ENCODE measurements around the gene BACE1-AS. TPM values are rescaled to one million over a fixed set of nuclear protein-coding genes. Genes with fewer than 3 reads are reported as not detected.
"Not testable (repeated sequence)": the region's sequence is repeated elsewhere in the genome, so short reads cannot be mapped to it uniquely, and the experiment has no call there.

BACE1-AS gene
- total RNA-seq, 4 donors from 2014 or later, result 5.1 to 10.1 (median 6.7) TPM

DNA sequence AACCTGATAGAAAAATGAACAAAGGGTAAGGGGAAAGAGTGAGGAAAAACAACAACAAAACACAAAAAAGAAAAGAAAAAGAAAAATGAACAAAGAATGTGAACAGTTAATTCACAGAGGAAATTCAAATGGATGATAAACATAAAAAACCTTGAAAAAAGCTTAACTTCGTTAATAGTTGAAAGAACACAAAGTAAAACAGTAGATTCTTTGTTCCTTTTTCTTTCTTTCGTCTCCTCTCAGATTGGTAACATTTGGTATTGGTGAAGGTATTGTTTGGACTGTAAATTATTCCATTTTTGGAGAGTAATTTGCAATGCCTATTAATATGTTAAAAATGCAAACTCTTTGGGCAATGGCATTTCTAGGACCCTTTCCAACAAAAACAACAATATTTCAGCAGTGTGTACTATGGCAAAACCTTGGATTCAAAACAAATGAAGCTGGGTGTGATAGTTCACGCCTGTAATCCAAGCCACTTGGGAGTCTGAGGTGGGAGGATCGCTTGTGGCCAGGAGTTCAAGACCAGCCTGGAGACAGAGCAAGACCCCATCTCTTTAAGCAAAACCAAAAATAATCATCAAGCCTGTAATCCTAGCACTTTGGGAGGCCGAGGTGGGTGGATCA lies 28.2 kb downstream of the BACE1-AS start:
- no peak for DNase-seq
- H3K4me1 ChIP-seq, result peaks cover 0 to 22% (median 16%) of the 10 kb centered on the region in 4 donors
- intact Hi-C loops (cut with DNase I; ENCODE audit: low total_unique reads), result no loop called here
- no peak for TF ChIP-seq POLR2A (IDR thresholded peaks at IDR 0.05)
- TF ChIP-seq, protein P1, sequence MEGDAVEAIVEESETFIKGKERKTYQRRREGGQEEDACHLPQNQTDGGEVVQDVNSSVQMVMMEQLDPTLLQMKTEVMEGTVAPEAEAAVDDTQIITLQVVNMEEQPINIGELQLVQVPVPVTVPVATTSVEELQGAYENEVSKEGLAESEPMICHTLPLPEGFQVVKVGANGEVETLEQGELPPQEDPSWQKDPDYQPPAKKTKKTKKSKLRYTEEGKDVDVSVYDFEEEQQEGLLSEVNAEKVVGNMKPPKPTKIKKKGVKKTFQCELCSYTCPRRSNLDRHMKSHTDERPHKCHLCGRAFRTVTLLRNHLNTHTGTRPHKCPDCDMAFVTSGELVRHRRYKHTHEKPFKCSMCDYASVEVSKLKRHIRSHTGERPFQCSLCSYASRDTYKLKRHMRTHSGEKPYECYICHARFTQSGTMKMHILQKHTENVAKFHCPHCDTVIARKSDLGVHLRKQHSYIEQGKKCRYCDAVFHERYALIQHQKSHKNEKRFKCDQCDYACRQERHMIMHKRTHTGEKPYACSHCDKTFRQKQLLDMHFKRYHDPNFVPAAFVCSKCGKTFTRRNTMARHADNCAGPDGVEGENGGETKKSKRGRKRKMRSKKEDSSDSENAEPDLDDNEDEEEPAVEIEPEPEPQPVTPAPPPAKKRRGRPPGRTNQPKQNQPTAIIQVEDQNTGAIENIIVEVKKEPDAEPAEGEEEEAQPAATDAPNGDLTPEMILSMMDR (IDR thresholded peaks at IDR 0.05), result no peak
- no peak for TF ChIP-seq EP300 (IDR thresholded peaks at IDR 0.05; ENCODE audit: low read depth)
- TF ChIP-seq POLR2AphosphoS5 (IDR thresholded peaks at IDR 0.05), result no peak
- H3K4me3 ChIP-seq, result no peak overlapping the region
- H3K36me3 ChIP-seq, result no peaks in the 10 kb centered on the region
- H3K27me3 ChIP-seq, result no peaks in the 10 kb centered on the region
- in situ Hi-C loops (cut with MboI; ENCODE audit: low pct_ligation_motif_present in 1 of 4, low pct_unique_long_range_greater_than_20kb in 1 of 4, low sequenced_read_pairs in 3 of 4), result no loop called here
- no peak overlapping the region for H3K27ac ChIP-seq
- H3K9me3 ChIP-seq, result no peaks in the 10 kb centered on the region
- 68 to 80% methylated on average over 4 to 5 of the region's 5 CpGs for WGBS, 2 donors (ENCODE audit: low coverage in 1 of 2)

DNA sequence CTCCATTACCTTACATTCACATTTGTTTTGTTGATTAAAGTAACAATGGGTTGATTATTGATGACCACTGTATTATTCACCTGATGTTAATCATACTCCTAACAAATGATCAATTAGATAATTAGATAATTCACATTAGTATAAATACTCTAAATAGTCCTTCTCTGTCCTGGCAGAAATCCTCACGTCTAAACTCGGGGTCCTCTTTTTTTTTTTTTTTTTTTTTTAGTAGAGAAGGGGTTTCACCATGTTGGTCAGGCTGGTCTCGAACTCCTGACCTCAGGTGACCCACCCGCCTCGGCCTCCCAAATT lies 36.1 kb downstream of the BACE1-AS start:
- H3K36me3 ChIP-seq; H3K9me3 ChIP-seq; intact Hi-C loops (cut with DNase I; ENCODE audit: low total_unique reads); in situ Hi-C loops (cut with MboI; ENCODE audit: low pct_ligation_motif_present in 1 of 4, low pct_unique_long_range_greater_than_20kb in 1 of 4, low sequenced_read_pairs in 3 of 4); H3K27me3 ChIP-seq; DNase-seq: not testable (repeated sequence)
- Histone ChIP-seq H3K4me3 (peak overlapping the region in 3 of 4 donors; percentile 62 to 76 (median 66)), H3K27ac (peak overlapping the region; percentile 89 to 95 (median 92)), H3K4me1 (peaks cover 5 to 14% (median 11%) of the 10 kb centered on the region in 4 donors)
- WGBS, 2 donors (ENCODE audit: low coverage in 1 of 2), result 5 to 6% methylated on average over 2 to 5 of the region's 5 CpGs

DNA sequence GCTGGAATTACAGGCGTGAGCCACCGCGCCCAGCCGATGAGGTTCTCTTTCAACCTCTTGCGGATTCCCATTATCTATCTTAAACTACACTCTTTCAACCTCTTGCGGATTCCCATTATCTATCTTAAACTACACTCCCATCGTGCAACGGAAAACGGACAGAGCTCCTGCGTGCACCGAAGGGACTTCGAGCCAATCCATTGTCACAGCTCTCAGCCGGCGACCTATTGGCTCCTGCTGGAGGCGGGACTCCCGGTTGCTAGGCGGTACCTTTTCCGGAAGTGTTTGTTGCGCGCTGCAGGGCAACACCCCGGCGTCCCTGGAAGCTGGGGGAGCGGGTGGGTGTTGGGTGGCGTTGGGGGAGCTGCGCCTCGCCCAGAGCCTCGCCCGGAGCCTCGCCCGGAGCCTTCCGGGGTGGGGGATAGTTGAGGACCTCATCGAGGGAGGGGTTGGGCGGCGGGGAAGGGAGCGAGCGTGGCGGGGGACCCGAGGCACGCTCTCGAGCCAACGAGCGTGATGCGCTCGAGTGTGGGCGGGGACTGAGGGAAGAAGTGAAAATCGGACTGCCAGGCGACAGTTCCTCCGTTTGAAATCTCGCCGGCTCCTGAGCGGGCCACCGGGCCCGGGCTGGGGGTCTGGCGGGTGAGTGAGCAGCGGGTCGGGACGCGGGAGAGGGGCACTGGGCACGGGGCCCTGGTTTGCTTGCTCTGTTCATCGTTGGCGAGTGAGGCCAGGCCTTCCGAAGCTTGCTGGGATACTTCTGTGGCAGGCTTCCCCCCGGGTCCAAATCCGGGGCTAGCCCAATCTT lies 36.6 kb downstream of the BACE1-AS start, which contains the start of gene CEP164:
Gene CEP164 (plus strand): TSS at position 288 of the 808 bp plus-strand sequence. CDS start 10,733 bp downstream, outside the sequence.
- TF ChIP-seq POLR2A (IDR thresholded peaks at IDR 0.05) (peak; percentile 63), EP300 (IDR thresholded peaks at IDR 0.05; ENCODE audit: low read depth) (no peak), POLR2AphosphoS5 (IDR thresholded peaks at IDR 0.05) (peak in 2 of 3 donors; percentile 63 to 77)
- TF ChIP-seq, protein P1 (IDR thresholded peaks at IDR 0.05), result peak in 1 of 5 experiments; percentile 5
- Histone ChIP-seq H3K4me1 (peaks cover 5 to 14% (median 11%) of the 10 kb centered on the region in 4 donors), H3K9me3 (no peaks in the 10 kb centered on the region), H3K27ac (peak within 1 kb of the TSS; percentile 89 to 95 (median 92)), H3K4me3 (peak within 1 kb of the TSS; percentile 61 to 76 (median 64)), H3K36me3 (no peaks in the 10 kb centered on the region), H3K27me3 (no peaks in the 10 kb centered on the region)
- DNase-seq, result peak; percentile 97
- in situ Hi-C loops (cut with MboI; ENCODE audit: low pct_ligation_motif_present in 1 of 4, low pct_unique_long_range_greater_than_20kb in 1 of 4, low sequenced_read_pairs in 3 of 4) (no loop called here), intact Hi-C loops (cut with DNase I; ENCODE audit: low total_unique reads) (no loop called here)
- 0 to 2% methylated on average over 1 to 53 of the region's 64 CpGs for WGBS, 2 donors (ENCODE audit: low coverage in 1 of 2)

DNA sequence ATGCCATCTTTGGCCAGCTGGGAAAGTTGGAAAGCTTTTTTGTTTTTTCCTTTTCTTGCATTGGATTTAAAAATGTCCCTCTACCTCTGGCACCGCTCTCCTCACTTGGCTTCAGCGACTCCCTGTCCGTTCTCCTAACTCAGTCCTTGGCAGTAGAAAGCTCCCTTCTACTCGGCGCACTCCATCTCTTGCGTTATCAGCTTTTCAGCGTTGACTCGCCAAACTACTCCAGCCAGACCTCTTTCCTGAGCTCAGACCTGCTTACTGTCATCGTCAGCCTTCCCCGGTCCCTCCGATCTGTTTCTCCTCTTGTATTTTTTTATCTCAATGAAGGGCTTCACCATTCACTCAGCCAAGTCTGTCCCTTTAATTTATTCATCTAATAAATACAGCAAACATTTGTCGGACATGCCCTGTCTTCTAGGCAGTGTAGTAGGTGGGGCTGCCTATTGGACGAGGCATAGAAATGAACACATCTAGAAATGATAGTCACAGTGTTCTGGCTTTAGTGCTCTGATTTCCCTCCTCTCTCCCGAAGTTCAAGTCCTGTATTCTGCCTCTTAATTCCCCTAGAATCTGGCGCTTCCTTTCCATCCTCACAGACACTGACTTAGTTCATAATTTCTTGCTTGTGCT lies 37.3 kb downstream of the BACE1-AS start:
- peak in 1 of 3 donors; percentile 12 for TF ChIP-seq POLR2AphosphoS5 (IDR thresholded peaks at IDR 0.05)
- TF ChIP-seq EP300 (IDR thresholded peaks at IDR 0.05; ENCODE audit: low read depth), result no peak
- no peak for TF ChIP-seq POLR2A (IDR thresholded peaks at IDR 0.05)
- TF ChIP-seq, protein P1 (IDR thresholded peaks at IDR 0.05), result peak in 1 of 5 experiments; percentile 4
- DNase-seq, result peak; percentile 28
- Histone ChIP-seq H3K36me3 (no peaks in the 10 kb centered on the region), H3K27me3 (no peaks in the 10 kb centered on the region), H3K4me3 (peak overlapping the region; percentile 61 to 76 (median 64)), H3K4me1 (peaks cover 5 to 14% (median 11%) of the 10 kb centered on the region in 4 donors), H3K9me3 (no peaks in the 10 kb centered on the region), H3K27ac (peak overlapping the region; percentile 89 to 95 (median 92))
- in situ Hi-C loops (cut with MboI; ENCODE audit: low pct_ligation_motif_present in 1 of 4, low pct_unique_long_range_greater_than_20kb in 1 of 4, low sequenced_read_pairs in 3 of 4), result no loop called here
- 4 to 7% methylated on average over 14 to 15 of the region's 15 CpGs for WGBS, 2 donors (ENCODE audit: low coverage in 1 of 2)
- intact Hi-C loops (cut with DNase I; ENCODE audit: low total_unique reads), result no loop called here
